HS-5 (cell line): Measurements from ENCODE around the gene PSTK.

Experiments
- DNase-seq: peaks from one replicate; pipeline ENCODE4 v3.0.0-alpha.2; 2012; ENCODE audit warnings: low read depth

PSTK gene, protein sequence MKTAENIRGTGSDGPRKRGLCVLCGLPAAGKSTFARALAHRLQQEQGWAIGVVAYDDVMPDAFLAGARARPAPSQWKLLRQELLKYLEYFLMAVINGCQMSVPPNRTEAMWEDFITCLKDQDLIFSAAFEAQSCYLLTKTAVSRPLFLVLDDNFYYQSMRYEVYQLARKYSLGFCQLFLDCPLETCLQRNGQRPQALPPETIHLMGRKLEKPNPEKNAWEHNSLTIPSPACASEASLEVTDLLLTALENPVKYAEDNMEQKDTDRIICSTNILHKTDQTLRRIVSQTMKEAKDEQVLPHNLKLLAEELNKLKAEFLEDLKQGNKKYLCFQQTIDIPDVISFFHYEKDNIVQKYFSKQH

DNA sequence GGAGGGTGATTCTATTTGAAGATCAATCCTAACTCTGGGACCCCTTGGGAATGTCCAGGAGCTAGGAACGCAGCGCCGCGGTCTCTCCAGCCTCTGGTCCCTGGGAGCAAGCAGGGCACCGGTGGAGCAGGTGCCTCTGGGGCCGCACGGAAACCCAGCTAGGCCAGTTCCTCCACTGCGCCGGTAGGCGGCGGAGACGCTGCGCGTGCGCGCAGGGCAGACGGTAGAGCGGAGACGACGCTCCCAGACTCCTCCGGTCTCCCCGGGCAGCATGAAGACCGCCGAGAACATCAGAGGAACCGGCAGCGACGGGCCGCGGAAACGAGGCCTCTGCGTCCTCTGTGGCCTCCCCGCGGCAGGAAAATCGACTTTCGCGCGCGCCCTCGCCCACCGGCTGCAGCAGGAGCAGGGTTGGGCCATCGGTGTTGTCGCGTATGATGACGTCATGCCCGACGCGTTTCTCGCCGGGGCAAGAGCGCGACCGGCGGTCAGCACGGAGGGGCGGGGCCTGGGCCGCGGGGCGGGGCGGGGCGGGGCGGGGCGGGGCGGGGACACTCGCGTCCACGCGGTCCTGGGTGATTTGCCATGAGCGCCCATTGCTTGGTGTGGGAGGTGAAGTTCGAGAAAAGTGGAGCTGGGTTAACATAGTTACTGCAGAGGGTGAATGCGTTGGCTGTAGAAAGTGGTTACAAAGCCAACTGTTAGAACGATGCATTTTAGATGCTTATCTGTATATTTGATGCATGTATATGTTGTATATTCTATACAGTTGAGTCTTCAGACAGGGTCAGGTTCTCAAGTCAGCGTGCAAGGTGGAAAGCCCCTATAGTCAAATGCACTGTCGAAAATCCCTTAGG lies at the start of gene PSTK:
PSTK (plus strand) TSS at position 193 of the 857 bp plus-strand sequence; CDS start at position 272, 79 bp downstream.
- peak; percentile 67 for DNase-seq

GRCh38 chr10:122931088-122931906 lies 48.9 kb upstream of the PSTK start:
- DNase-seq, result no peak

DNA sequence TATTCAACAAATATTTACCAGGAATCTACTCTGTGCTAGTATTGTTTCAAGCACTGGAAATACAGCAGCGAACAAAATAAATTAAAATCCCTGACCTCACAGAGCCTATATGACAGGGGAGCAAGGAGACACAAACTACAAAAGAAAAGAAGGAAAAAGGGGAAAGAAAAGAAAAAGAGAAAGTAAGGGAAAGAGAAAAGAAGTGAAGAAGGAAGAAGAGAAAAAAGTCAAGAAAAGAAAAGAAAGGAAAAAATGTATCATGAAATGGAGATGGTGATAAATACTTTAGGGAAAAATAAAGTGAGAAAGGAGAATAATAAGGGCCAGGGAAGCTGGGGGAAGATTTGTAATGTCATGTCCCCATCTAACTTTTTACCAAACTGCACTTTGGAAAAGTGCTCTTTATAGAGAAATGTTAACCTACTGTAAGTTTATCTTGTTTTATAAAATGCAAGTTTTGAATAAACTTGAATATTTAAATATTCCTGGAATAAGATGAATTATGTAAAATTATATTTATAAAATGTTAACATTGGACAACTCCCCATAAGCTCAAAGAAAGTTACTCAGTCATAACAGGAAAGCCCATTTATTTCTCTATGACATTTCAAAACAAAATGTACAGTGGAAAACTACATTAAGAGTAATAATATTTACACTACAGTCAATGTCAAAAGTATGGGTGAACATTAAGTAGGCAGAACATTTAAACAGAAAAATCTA lies 40.9 kb upstream of the PSTK start:
- no peak for DNase-seq

- DNase-seq, result peak; percentile 56
Measured at GRCh38 chr10:122939856-122940543, 40.2 kb upstream of the PSTK start.

DNA sequence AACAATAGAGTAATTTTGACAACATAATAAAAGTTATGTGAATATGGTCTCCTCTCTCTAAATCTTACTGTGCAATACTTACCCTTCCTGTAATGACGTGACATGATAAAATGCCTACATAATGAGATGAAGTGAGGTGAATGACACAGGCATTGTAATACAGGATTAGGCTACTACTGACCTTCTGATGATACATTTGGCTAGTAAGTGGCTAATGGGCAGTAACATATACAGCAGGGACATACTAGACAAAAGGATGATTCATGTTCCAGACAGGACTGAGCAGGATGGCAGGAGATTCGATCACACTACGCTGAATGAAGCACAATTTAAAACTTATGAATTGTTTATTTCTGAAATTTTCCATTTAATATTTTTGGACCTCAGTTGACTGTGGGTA lies 30.9 kb upstream of the PSTK start:
- no peak for DNase-seq

DNA sequence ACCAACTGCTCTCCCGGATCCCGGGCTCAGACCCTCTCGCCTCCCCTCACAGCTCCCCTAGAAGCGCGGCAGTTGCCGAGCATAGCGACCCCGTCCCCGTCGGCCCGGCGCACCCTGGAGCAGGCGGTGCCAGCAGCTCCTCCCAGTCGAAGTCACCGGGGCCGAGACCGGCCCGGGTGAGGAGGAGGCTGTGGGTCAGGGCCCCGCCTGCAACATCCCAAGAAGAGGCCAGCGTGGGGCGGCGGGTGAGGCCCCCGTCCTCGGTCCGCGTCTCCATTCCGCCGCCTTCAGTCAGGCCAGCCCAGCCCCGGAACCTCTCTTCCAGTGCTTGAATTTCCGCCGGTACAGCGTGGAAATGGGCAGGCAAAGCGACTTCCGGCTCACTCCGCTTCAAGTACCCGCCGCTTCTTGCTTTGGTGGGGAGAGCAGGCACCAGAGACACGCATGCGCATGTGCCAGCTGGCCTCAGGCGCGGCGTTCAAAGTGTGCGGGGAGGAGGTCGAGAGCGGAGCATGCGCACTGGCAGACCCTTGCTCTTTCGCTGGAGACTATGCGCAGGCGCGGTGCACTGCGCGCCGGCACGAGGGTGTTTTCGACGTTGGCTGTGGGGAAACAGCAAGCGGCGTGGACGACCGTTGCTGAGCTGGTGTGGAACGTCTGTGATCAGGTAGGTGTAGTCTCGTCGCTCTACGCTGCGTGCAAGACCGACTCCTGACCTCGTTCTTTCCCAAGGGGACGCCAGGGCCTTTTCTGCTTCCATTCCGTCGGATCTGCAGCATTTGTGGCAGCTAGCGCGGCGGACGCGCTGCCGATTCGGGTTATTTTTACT lies 26.1 kb upstream of the PSTK start, which contains the start of gene C10orf88:
C10orf88 (minus strand) TSS at position 326 of the 829 bp plus-strand sequence; CDS start at position 277, 49 bp downstream.
- peak; percentile 87 for DNase-seq

GRCh38 chr10:122954731-122955050 lies 25.5 kb upstream of the PSTK start:
- no peak for DNase-seq

GRCh38 chr10:122955892-122956291 lies 24.3 kb upstream of the PSTK start:
- DNase-seq, result no peak

- no peak for DNase-seq
Measured at GRCh38 chr10:122957474-122957873, 22.7 kb upstream of the PSTK start.

GRCh38 chr10:122962405-122962804 lies 17.8 kb upstream of the PSTK start:
- no peak for DNase-seq

- DNase-seq, result no peak
Measured at GRCh38 chr10:122966879-122967278, 13.3 kb upstream of the PSTK start.

DNA sequence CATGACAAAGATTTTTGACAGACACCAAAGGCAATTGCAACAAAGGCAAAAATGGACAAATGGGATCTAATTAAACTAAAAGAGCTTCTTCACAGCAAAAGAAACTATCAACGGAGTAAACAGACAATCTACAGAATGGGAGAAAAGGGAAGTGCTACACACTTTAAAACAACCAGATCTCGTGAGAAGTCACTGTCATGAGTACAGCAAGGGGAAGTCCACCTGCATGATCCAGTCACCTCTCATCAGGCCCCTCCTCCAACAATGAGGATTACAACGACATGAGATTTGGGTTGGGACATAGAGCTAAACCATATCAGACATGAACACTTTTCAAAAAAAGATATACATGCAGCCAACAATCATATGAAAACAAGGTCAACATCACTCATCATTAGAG lies 11.5 kb upstream of the PSTK start:
- no peak for DNase-seq

DNA sequence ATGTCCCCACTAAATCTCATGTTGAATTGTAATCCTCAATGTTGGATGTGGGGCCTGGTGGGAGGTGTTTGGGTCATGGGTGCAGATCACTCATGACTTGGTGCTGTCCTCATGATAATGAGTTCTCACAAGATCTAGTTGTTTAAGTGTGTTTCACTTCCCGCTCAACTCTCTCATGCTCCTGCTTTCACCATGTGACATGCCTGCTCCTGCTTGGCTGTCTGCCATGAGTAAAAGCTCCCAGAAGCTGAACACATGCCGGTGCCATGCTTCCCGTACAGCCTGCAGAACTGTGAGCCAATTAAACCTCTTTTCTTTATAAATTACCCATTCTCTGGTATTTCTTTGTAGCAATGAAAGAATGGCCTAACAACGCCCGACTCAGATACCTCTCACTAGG lies 6.2 kb upstream of the PSTK start:
- no peak for DNase-seq

- DNase-seq, result no peak
Measured at GRCh38 chr10:122974543-122975064, 5.6 kb upstream of the PSTK start.

- DNase-seq, result peak; percentile 16
Measured at GRCh38 chr10:122981066-122981464, 864 bp downstream of the PSTK start.

- no peak for DNase-seq
Measured at GRCh38 chr10:122983898-122984297, 3.7 kb downstream of the PSTK start.

DNA sequence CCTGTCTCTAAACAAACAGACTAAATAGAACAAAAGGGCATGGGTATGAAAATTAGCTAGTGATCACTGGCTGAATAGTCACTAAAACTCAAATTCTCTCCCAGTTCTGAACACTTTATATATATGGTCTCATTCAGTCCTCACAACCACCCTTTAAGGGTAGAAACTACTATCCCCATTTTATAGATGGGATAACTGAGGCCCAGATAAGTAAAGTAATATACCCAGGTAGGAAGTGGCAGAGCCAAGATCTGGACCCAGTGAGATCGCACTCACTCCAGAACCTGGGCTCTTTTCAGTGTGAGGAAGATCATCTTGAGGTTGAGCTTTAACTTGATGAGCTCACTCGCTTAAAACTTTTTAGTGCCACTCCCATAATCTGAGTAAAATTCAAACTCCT lies 4.5 kb downstream of the PSTK start:
- no peak for DNase-seq

- DNase-seq, result no peak
Measured at GRCh38 chr10:122986335-122986734, 6.1 kb downstream of the PSTK start.

DNA sequence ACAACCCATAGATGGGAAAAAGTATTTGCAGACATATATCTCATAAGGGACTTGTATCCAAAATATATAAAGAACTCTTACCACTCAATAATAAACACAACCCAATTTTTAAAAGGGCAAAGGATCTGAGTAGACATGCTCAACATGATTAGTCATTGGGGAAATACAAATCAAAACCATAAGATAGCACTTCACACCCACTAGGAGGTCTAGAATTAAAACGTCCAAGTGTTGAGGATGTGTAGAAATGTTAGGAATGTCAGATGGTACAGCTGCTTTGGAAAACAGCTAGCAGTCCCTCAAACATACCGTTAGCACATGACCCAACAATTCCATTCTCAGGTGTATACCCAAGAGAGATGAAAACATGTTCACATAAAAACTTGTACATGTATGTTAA lies 8.3 kb downstream of the PSTK start:
- DNase-seq, result no peak

DNA sequence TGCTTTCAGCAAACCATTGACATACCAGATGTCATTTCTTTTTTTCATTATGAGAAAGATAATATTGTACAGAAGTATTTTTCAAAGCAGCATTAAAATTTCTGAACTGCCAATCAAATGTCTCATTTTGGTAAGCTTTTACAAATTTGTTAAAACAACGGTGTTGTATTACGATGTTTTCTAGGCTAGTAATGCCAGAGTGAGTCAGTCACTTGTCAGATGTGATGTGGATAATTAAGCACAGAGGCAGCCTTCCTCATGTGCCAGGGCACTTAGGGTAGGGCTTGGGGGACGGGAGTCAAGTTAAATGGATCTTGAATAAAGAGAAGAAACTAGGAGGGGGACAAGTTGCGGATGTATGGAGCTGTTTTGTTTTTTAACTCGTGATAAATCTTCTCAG lies 10.1 kb downstream of the PSTK start:
- DNase-seq, result no peak
